ENCODE results near the gene ARHGEF26. TPM values are rescaled to one million over a fixed set of nuclear protein-coding genes. Genes with fewer than 3 reads are reported as not detected.

Gene ARHGEF26
- total RNA-seq, 2 donors from 2014 or later = 6.9 to 8.1 TPM

DNA sequence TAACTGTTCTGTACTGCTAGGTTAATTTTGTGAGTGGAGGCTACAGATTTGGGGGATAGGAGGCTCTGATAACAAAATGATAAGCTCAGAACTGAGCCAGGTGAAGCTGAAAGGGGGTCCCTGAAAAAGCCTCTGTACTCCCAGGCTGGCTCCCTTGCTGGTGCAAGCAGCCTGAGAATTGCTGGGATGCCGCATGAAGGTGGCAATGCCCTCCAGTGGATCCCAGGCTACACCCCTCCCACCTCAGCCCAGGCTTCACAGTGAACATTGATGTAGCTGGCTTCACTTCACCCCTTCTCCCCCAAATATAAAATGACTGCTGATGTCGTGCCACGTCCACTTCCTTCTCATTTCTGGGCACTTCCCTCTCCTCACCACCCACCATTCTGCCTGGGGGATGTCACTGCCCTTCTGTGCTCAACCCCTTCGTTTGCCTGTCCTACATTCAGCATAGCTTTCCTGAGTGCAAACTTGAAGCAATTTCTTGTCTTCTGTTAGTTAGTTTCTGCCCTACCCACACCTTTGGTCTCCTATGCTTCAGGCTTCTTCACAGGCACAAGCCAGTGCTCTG lies 9.7 kb upstream of the ARHGEF26 start:
- no peaks in the 10 kb centered on the region for H3K4me1 ChIP-seq
- H3K9me3 ChIP-seq = no peaks in the 10 kb centered on the region
- H3K27ac ChIP-seq = no peak overlapping the region
- no peak for DNase-seq (ENCODE audit: low spot score)
- no peaks in the 10 kb centered on the region for H3K27me3 ChIP-seq
- no peaks in the 10 kb centered on the region for H3K36me3 ChIP-seq
- no peak overlapping the region for H3K4me3 ChIP-seq
- TF ChIP-seq, protein P1, sequence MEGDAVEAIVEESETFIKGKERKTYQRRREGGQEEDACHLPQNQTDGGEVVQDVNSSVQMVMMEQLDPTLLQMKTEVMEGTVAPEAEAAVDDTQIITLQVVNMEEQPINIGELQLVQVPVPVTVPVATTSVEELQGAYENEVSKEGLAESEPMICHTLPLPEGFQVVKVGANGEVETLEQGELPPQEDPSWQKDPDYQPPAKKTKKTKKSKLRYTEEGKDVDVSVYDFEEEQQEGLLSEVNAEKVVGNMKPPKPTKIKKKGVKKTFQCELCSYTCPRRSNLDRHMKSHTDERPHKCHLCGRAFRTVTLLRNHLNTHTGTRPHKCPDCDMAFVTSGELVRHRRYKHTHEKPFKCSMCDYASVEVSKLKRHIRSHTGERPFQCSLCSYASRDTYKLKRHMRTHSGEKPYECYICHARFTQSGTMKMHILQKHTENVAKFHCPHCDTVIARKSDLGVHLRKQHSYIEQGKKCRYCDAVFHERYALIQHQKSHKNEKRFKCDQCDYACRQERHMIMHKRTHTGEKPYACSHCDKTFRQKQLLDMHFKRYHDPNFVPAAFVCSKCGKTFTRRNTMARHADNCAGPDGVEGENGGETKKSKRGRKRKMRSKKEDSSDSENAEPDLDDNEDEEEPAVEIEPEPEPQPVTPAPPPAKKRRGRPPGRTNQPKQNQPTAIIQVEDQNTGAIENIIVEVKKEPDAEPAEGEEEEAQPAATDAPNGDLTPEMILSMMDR (IDR thresholded peaks at IDR 0.05) = no peak

- TF ChIP-seq, protein P1 (IDR thresholded peaks at IDR 0.05) = no peak
- no peaks in the 10 kb centered on the region for H3K9me3 ChIP-seq
- H3K4me1 ChIP-seq = no peaks in the 10 kb centered on the region
- no peak overlapping the region for H3K27ac ChIP-seq
- H3K27me3 ChIP-seq = no peaks in the 10 kb centered on the region
- no peaks in the 10 kb centered on the region for H3K36me3 ChIP-seq
- no peak overlapping the region for H3K4me3 ChIP-seq
- no peak for DNase-seq (ENCODE audit: low spot score)
These were observed 8.9 kb upstream of the ARHGEF26 start for GRCh38 chr3:154112146-154112852.

DNA sequence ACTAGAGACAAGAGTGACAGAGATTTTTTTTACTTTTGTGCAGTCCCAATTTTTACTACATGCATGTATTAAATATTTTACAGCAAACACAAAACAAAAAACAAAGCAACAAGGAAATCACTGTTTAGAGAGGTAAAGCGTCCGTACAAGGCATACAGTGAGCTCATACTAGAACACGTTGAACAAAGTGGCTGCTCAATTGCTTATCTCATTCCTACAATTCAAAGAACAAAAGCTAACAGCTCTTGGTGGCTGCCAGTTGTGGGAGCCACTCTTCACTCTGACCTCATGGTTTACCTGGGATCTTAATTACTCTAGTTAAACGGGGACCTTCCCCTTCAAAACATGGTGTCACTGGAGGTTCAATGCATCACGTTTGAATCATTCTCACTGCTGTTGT lies 7.6 kb upstream of the ARHGEF26 start:
- Histone ChIP-seq H3K4me3 (no peak overlapping the region), H3K27me3 (no peaks in the 10 kb centered on the region), H3K4me1 (no peaks in the 10 kb centered on the region), H3K27ac (no peak overlapping the region), H3K36me3 (no peaks in the 10 kb centered on the region), H3K9me3 (no peaks in the 10 kb centered on the region)
- TF ChIP-seq, protein P1 (IDR thresholded peaks at IDR 0.05) = no peak
- DNase-seq (ENCODE audit: low spot score) = no peak

DNA sequence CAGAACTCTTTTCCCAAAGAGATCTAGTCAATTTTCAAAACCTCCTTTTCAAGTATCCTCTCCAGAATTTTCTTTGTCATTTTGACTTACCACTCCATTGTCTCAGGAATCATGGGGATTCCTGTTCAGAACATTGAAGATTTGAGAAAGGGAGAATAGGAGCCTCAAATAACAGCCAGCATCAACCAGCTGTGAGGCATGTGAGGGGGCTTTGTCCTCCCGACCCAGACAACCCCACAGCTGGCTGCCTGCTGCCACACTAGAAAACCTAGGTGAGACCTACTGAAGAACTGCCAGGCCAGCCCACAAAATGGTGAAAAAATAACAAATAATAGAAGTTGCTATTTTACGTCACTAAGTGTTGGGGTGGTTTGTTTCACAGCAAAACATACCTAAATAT lies 5.9 kb upstream of the ARHGEF26 start:
- Histone ChIP-seq H3K9me3 (no peaks in the 10 kb centered on the region), H3K27me3 (no peaks in the 10 kb centered on the region), H3K4me3 (no peak overlapping the region), H3K36me3 (no peaks in the 10 kb centered on the region), H3K27ac (no peak overlapping the region), H3K4me1 (peaks cover 0 to 2% of the 10 kb centered on the region in 2 donors)
- TF ChIP-seq, protein P1 (IDR thresholded peaks at IDR 0.05) = no peak
- no peak for DNase-seq (ENCODE audit: low spot score)

- DNase-seq (ENCODE audit: low spot score) = no peak
- no peaks in the 10 kb centered on the region for H3K27me3 ChIP-seq
- no peak overlapping the region for H3K27ac ChIP-seq
- no peaks in the 10 kb centered on the region for H3K9me3 ChIP-seq
- peaks cover 0 to 8% of the 10 kb centered on the region in 2 donors for H3K4me1 ChIP-seq
- H3K36me3 ChIP-seq = no peaks in the 10 kb centered on the region
- TF ChIP-seq, protein P1 (IDR thresholded peaks at IDR 0.05) = no peak
- no peak overlapping the region for H3K4me3 ChIP-seq
These were observed 1.2 kb upstream of the ARHGEF26 start for GRCh38 chr3:154119951-154120350.
